H1 (cell line): ENCODE results near the gene DAGLA. TPM values are rescaled to one million over a fixed set of nuclear protein-coding genes. Genes with fewer than 3 reads are reported as not detected.

ENCODE experiments used
- CTCF ChIA-PET: fragments of 300-600 bp; sonication (Branson Sonifier 250); formaldehyde crosslinking; loops from one replicate; lab custom pipeline; 2021; ENCODE audit not compliant: partially characterized antibody; lab: Charles Lee
- POLR2A ChIA-PET: fragments of 300-600 bp; sonication (Branson Sonifier 250); formaldehyde crosslinking; loops from one replicate; lab custom pipeline; 2021; ENCODE audit warnings: inconsistent platforms; ENCODE audit not compliant: partially characterized antibody; lab: Charles Lee
- DNase-seq, 2 experiments: peaks; one replicate each; pipeline versions ENCODE4 v3.0.0 to v3.0.0-alpha.2; 2010 to 2022; ENCODE audit warnings: low spot score in 2 of 2, low read depth in 1 of 2, mixed read lengths in 1 of 2
- FAIRE-seq: peaks from 2 replicates; lab custom pipeline; 2011; peaks lifted over from hg19 to GRCh38; lab: Jason Lieb, UNC
- H2AFZ ChIP-seq: 2 replicates; pipeline ENCODE4 v1.8.1; 2012; ENCODE audit warnings: low read length, inconsistent platforms
- H2AK5ac ChIP-seq: 2 replicates; pipeline ENCODE4 v1.6.1; 2013; ENCODE audit warnings: low read depth, low read length
- H2BK120ac ChIP-seq: replicated peaks from 2 replicates; pipeline ENCODE3; 2013; ENCODE audit warnings: low read depth, low read length, inconsistent platforms
- H2BK12ac ChIP-seq: 2 replicates; pipeline ENCODE4 v1.6.1; 2013; ENCODE audit warnings: low read depth, low read length
- H2BK15ac ChIP-seq: 2 replicates; pipeline ENCODE4 v1.6.1; 2013; ENCODE audit warnings: low read length
- H2BK20ac ChIP-seq: 2 replicates; pipeline ENCODE4 v1.6.1; 2013; ENCODE audit warnings: low read length
- H2BK5ac ChIP-seq: 2 replicates; pipeline ENCODE4 v1.6.1; 2013; ENCODE audit warnings: low read depth, low read length
- H3K14ac ChIP-seq: 2 replicates; pipeline ENCODE4 v1.6.1; 2013; ENCODE audit warnings: inconsistent platforms; ENCODE audit not compliant: insufficient read length
- H3K18ac ChIP-seq: 2 replicates; pipeline ENCODE4 v1.6.1; 2013; ENCODE audit warnings: low read length; ENCODE audit errors: extremely low read depth
- H3K23ac ChIP-seq: 2 replicates; pipeline ENCODE4 v1.6.1; 2013; ENCODE audit warnings: inconsistent platforms; ENCODE audit not compliant: insufficient read length
- H3K23me2 ChIP-seq: 2 replicates; pipeline ENCODE4 v1.6.1; 2013; ENCODE audit warnings: low read depth, low read length
- H3K27ac ChIP-seq: 2 replicates; pipeline ENCODE4 v1.6.1; 2011; ENCODE audit warnings: low read depth, low read length, inconsistent platforms
- H3K27me3 ChIP-seq, 4 experiments: replicated peaks in 1 of 4; 1 replicate in 1 of 4; 2 replicates in 3 of 4; pipeline versions ENCODE4 v1.6.1 to v1.8.1; 2011 to 2013; ENCODE audit warnings: low read length in 3 of 4, mild to moderate bottlenecking in 3 of 4, inconsistent platforms in 2 of 4, mixed read lengths in 2 of 4, moderate library complexity in 1 of 4; ENCODE audit not compliant: control insufficient read depth in 3 of 4, insufficient read depth in 3 of 4; ENCODE audit errors: extremely low read depth in 1 of 4
- H3K36me3 ChIP-seq, 4 experiments: 2 replicates each; pipeline versions ENCODE4 v1.6.1 to v1.8.1; 2011 to 2013; ENCODE audit warnings: mild to moderate bottlenecking in 4 of 4, low read length in 3 of 4, moderate library complexity in 2 of 4, control low read depth in 1 of 4, inconsistent platforms in 1 of 4; ENCODE audit not compliant: insufficient read depth in 4 of 4, control insufficient read depth in 2 of 4
- H3K4ac ChIP-seq: replicated peaks from 2 replicates; pipeline ENCODE3; 2013; ENCODE audit warnings: low read length, low read depth, mixed read lengths, inconsistent platforms; ENCODE audit not compliant: insufficient read length
- H3K4me1 ChIP-seq, 4 experiments: replicated peaks in 1 of 4; 1 replicate in 1 of 4; 2 replicates in 3 of 4; pipeline versions ENCODE4 v1.6.1 to v1.8.1; 2011 to 2013; ENCODE audit warnings: low read length in 3 of 4, inconsistent platforms in 2 of 4, mixed read lengths in 1 of 4; ENCODE audit not compliant: insufficient read depth in 4 of 4, control insufficient read depth in 3 of 4
- H3K4me2 ChIP-seq, 2 experiments: 2 replicates each; pipeline versions ENCODE4 v1.6.1 to v1.8.1; 2011 to 2013; ENCODE audit warnings: low read depth in 2 of 2, low read length in 2 of 2, control low read depth in 1 of 2, inconsistent platforms in 1 of 2, mild to moderate bottlenecking in 1 of 2; ENCODE audit not compliant: insufficient read depth in 1 of 2
- H3K4me3 ChIP-seq, 4 experiments: fragments of 200-600, 300-600 bp in 1 of 4; sonication (generic), shearing (Covaris generic), sonication (Bioruptor Twin) in 1 of 4; 2 replicates each; pipeline versions ENCODE4 v1.5.1 to v1.8.1; 2011 to 2016; ENCODE audit warnings: low read length in 4 of 4, low read depth in 3 of 4, control low read depth in 2 of 4, inconsistent platforms in 2 of 4, mild to moderate bottlenecking in 2 of 4, mixed read lengths in 1 of 4, moderate library complexity in 1 of 4; ENCODE audit not compliant: insufficient read depth in 2 of 4; ENCODE audit errors: extremely low read depth in 1 of 4
- H3K56ac ChIP-seq: replicated peaks from 2 replicates; pipeline ENCODE3; 2013; ENCODE audit warnings: low read depth, mild to moderate bottlenecking, mixed read lengths, low read length, inconsistent platforms; ENCODE audit not compliant: insufficient read length
- H3K79me1 ChIP-seq: 2 replicates; pipeline ENCODE4 v1.6.1; 2013; ENCODE audit warnings: low read depth, low read length, control low read depth
- H3K79me2 ChIP-seq, 2 experiments: 2 replicates each; pipeline versions ENCODE4 v1.6.1 to v1.8.1; 2012 to 2013; ENCODE audit warnings: low read length in 2 of 2, mild to moderate bottlenecking in 2 of 2, inconsistent platforms in 1 of 2; ENCODE audit not compliant: insufficient read depth in 2 of 2, control insufficient read depth in 1 of 2
- H3K9ac ChIP-seq, 4 experiments: replicated peaks in 1 of 4; 1 replicate in 1 of 4; 2 replicates in 3 of 4; pipeline versions ENCODE4 v1.6.1 to v1.8.1; 2011 to 2013; ENCODE audit warnings: low read depth in 3 of 4, low read length in 3 of 4, control low read depth in 2 of 4, mild to moderate bottlenecking in 2 of 4, moderate library complexity in 2 of 4, inconsistent platforms in 1 of 4; ENCODE audit errors: extremely low read depth in 1 of 4
- H3K9me3 ChIP-seq, 2 experiments: 2 replicates each; pipeline versions ENCODE4 v1.6.1 to v1.8.1; 2012 to 2013; ENCODE audit warnings: mild to moderate bottlenecking in 2 of 2, moderate library complexity in 2 of 2, control low read depth in 1 of 2, inconsistent platforms in 1 of 2, low read depth in 1 of 2, low read length in 1 of 2, mixed read lengths in 1 of 2; ENCODE audit not compliant: insufficient read depth in 2 of 2
- H4K20me1 ChIP-seq, 2 experiments: replicated peaks in 1 of 2; 2 replicates each; pipeline versions ENCODE3 to v1.8.1; 2011 to 2013; ENCODE audit warnings: inconsistent platforms in 2 of 2, low read length in 2 of 2, mild to moderate bottlenecking in 1 of 2; ENCODE audit not compliant: insufficient read depth in 2 of 2, control insufficient read depth in 1 of 2
- H4K5ac ChIP-seq: 2 replicates; pipeline ENCODE4 v1.6.1; 2013; ENCODE audit warnings: low read length, low read depth, mixed read lengths, inconsistent platforms; ENCODE audit not compliant: insufficient read length
- H4K8ac ChIP-seq: 2 replicates; pipeline ENCODE4 v1.8.0; 2013; ENCODE audit warnings: mild to moderate bottlenecking, moderate library complexity, low read length, inconsistent platforms; ENCODE audit not compliant: insufficient read depth; ENCODE audit errors: extremely low read depth
- H4K91ac ChIP-seq: replicated peaks from 2 replicates; pipeline ENCODE3; 2013; ENCODE audit warnings: low read length, mixed read lengths, inconsistent platforms; ENCODE audit not compliant: insufficient read length
- BACH1 ChIP-seq: IDR thresholded peaks from 2 replicates; pipeline ENCODE4 v1.6.1; 2012; ENCODE audit warnings: low read length, improper control_type of control experiment
- BCL11A ChIP-seq, 2 experiments: IDR thresholded peaks; one replicate each; pipeline ENCODE4 v1.6.1; 2011; ENCODE audit warnings: low read depth in 2 of 2, low read length in 2 of 2, mild to moderate bottlenecking in 2 of 2
- CBX5 ChIP-seq: fragments of 300-800, 300-1000 bp; sonication (generic); IDR thresholded peaks from 2 replicates; pipeline ENCODE4 v1.7.1; 2016; ENCODE audit warnings: antibody characterized with exemption, low read length, low read depth
- CEBPB ChIP-seq: IDR thresholded peaks from 2 replicates; pipeline ENCODE4 v1.6.1; 2012; ENCODE audit warnings: low read depth, low read length
- CTBP2 ChIP-seq: IDR thresholded peaks from 2 replicates; pipeline ENCODE4 v1.7.0; 2011; ENCODE audit warnings: borderline replicate concordance, mild to moderate bottlenecking, moderate library complexity, mixed read lengths, low read length; ENCODE audit not compliant: insufficient read depth, insufficient read length
- GTF2F1 ChIP-seq: IDR thresholded peaks from 2 replicates; pipeline ENCODE4 v1.6.1; 2012; ENCODE audit warnings: low read depth, low read length, improper control_type of control experiment, borderline replicate concordance
- WGBS, 2 experiments: shearing (Covaris generic) in 1 of 2; methylation state at CpG; one replicate each; pipeline versions ENCODE4 v1.1.6 to v1.1.7; 2013 to 2015; ENCODE audit warnings: low lambda C conversion rate in 2 of 2, mixed read lengths in 2 of 2, inconsistent platforms in 1 of 2, low coverage in 1 of 2, missing lambda C conversion rate in 1 of 2; ENCODE audit not compliant: insufficient replicate concordance in 2 of 2, insufficient coverage in 1 of 2, insufficient read length in 1 of 2; ENCODE audit errors: extremely low coverage in 1 of 2, missing lambda C conversion rate in 1 of 2; 5-methylcytosine and 5-hydroxymethylcytosine counted together
- polyA plus RNA-seq, 7 experiments: library from polyadenylated mRNA; depleted of rRNA in 3 of 7; stranded (reverse) in 5 of 7; unstranded in 2 of 7; fragments of >200 nt in 5 of 7; fragments of 200-250 nt in 2 of 7; gene quantifications; 1 replicate in 5 of 7; 2 replicates in 1 of 7; 4 replicates in 1 of 7; pipeline versions ENCODE4 v1.2.1 to v1.2.3, GENCODE V29; 2011 to 2013; ENCODE audit warnings: missing spikeins in 2 of 7, mixed read lengths in 2 of 7
- total RNA-seq: library from RNA; stranded (reverse); fragmentation: NEBNext Ultra II Directional; extraction: Animal tissue kit (Norgen Biotek cat#: 25700); gene quantifications from 2 replicates; pipeline ENCODE4 v1.2.1, GENCODE V29; 2021
- TF ChIP-seq, protein P1 (sequence below): IDR thresholded peaks from 2 replicates; pipeline ENCODE4 v1.6.1; 2012; ENCODE audit warnings: inconsistent platforms
- TF ChIP-seq, protein P2 (sequence below), 3 experiments: IDR thresholded peaks; 1 replicate in 2 of 3; 2 replicates in 1 of 3; pipeline versions ENCODE4 v1.5.1 to v1.6.1; 2011; ENCODE audit warnings: low read length in 3 of 3, mild to moderate bottlenecking in 3 of 3, inconsistent platforms in 2 of 3, low read depth in 1 of 3, moderate library complexity in 1 of 3; ENCODE audit not compliant: insufficient read depth in 1 of 3; ENCODE audit errors: control extremely low read depth in 1 of 3

Gene DAGLA
- total and polyA plus RNA-seq, 2 of the 8 experiments (the other 6 are each of a cell fraction or from before 2014, with no cell fraction given): 3.6 to 6.6 TPM

DNA sequence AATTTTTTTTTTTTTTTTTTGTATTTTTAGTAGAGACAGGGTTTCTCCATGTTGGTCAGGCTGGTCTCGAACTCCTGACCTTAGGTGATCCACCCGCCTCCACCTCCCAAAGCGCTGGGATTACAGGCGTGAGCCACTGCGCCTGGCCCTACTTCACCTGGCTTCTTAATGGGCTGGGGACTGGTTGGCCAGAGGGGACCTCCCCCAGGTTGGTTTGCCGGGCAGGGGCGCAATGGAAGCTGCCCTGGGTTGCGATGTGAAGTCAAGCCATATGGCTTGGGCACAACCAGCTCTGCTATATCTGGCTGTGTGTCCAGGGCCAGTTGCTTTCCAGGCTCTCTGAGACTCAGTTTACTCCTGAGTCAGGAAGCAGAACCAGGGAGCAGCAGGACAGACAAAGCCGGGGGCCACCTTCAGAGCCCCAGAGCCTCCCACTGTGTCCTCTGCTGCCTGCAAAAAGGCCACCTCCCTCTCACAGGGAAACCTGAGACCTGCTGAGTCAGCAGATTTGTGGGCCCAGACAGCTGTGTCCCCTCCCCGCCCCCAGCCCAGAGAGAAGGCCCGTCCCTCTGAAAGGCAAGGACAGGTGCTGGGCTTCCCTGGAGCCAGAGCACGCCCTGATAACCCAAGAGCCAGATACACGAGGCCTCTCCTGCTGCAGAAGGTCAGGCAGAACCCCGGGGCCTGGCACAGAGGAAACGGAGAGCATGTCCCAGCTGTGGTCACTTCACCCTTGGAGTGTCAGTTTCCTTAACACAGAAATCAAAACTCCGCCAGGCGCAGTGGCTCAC is 29.2 kb upstream of the DAGLA start:
- FAIRE-seq (no peak), DNase-seq (peak in 1 of 2 experiments; percentile 62)
- Histone ChIP-seq H2AFZ (no peak overlapping the region), H3K27me3 (no peaks in the 10 kb centered on the region), H2BK5ac (peak overlapping the region; percentile 52; the same call in 1 of the 2 replicates), H3K36me3 (no peaks in the 10 kb centered on the region), H3K23me2 (no peaks in the 10 kb centered on the region), H3K27ac (no peak overlapping the region), H2BK20ac (peak overlapping the region; percentile 48; the same call in 1 of the 2 replicates), H3K9me3 (no peaks in the 10 kb centered on the region), H3K14ac (no peak overlapping the region), H3K4ac (no peak overlapping the region), H4K8ac (no peak overlapping the region), H3K23ac (no peak overlapping the region), H2AK5ac (0 out of 2 replicates have a peak overlapping the region, but pooled peaks have one; percentile 28), H3K79me1 (no peaks in the 10 kb centered on the region), H2BK12ac (peak overlapping the region; percentile 87; the same call in 1 of the 2 replicates), H3K4me2 (peak overlapping the region in 1 of 2 experiments; percentile 33; a peak in 1 of 4 replicates), H3K9ac (no peak overlapping the region), H3K18ac (peak overlapping the region; percentile 90), H3K4me3 (no peak overlapping the region), H3K79me2 (no peaks in the 10 kb centered on the region), H4K20me1 (no peaks in the 10 kb centered on the region), H2BK15ac (no peak overlapping the region), H4K91ac (peak overlapping the region; percentile 94), H2BK120ac (no peak overlapping the region), H4K5ac (peak overlapping the region; percentile 21), H3K56ac (no peak overlapping the region), H3K4me1 (peaks cover 0 to 8% (median 6%) of the 10 kb centered on the region in 4 experiments; a peak in 5 of 7 replicates)
- ChIA-PET POLR2A (interaction anchor here (1.3 kb wide), 1 partner anchor 221 kb away, joined by 4 read pairs; the partner anchor contains the start of genes CPSF7 and SDHAF2), CTCF (interaction anchor here (0.8 to 8.0 kb wide), 18 partner anchors 8 to 173 kb away, joined by 3 to 36 read pairs (median 4); no protein-coding TSS in a partner anchor)
- WGBS, 2 experiments: 82% methylated on average over 17 of the region's 17 CpGs; no CpG with 5 or more reads in 1 of the 2 experiments
- peak; percentile 97 for TF ChIP-seq BACH1
- TF ChIP-seq, protein P1, sequence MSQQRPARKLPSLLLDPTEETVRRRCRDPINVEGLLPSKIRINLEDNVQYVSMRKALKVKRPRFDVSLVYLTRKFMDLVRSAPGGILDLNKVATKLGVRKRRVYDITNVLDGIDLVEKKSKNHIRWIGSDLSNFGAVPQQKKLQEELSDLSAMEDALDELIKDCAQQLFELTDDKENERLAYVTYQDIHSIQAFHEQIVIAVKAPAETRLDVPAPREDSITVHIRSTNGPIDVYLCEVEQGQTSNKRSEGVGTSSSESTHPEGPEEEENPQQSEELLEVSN: peak; percentile 57
- TF ChIP-seq CBX5: no peak
- TF ChIP-seq BCL11A (IDR thresholded peaks at IDR 0.05; ENCODE audit: low read depth in 2 of 2, low read length in 2 of 2): no peak
- no peak for TF ChIP-seq GTF2F1
- TF ChIP-seq, protein P2, sequence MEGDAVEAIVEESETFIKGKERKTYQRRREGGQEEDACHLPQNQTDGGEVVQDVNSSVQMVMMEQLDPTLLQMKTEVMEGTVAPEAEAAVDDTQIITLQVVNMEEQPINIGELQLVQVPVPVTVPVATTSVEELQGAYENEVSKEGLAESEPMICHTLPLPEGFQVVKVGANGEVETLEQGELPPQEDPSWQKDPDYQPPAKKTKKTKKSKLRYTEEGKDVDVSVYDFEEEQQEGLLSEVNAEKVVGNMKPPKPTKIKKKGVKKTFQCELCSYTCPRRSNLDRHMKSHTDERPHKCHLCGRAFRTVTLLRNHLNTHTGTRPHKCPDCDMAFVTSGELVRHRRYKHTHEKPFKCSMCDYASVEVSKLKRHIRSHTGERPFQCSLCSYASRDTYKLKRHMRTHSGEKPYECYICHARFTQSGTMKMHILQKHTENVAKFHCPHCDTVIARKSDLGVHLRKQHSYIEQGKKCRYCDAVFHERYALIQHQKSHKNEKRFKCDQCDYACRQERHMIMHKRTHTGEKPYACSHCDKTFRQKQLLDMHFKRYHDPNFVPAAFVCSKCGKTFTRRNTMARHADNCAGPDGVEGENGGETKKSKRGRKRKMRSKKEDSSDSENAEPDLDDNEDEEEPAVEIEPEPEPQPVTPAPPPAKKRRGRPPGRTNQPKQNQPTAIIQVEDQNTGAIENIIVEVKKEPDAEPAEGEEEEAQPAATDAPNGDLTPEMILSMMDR (IDR thresholded peaks at IDR 0.05; ENCODE audit: control extremely low read depth in 1 of 3, insufficient read depth in 1 of 3, low read depth in 1 of 3, low read length in 3 of 3): no peak
- no peak for TF ChIP-seq CTBP2
- no peak for TF ChIP-seq CEBPB
